Measurements from ENCODE around the gene TMEM273.

Gene TMEM273

DNA sequence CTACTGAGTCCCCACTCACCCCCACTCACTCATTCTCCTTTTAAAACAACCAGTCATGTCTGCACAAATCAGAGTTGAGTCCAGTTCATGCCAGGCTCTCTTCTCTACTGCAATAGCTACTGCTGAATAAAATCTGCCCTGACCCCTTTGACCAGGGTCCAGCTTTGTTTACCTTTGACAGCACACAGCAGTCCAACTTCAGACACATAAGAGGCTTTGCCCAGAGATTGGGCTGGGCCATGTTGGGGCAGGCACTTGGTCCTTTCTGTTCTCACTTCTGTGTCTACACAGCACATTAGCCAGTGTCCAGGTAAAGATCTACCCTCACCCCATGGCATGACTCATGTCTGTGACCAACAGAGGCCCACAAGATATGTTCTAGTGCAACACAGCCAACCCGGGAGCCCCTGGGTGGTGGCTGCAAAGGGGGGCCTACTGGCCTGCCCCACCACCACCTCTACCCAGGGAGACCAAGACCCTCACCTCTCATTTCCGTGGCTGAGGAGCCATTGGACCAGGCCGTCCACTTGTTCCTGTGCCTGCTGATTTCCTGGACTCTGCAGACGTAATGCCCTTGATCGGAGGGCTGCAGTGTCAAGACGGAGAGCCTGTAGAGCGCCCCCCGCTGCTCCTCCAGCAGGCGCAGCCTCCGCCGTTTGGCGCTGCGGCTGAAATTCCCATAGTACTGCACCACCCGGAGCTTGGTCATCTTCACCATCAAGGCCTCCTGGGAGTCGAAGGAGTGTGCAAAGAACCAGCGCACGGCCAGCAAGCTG lies 80.9 kb downstream of the TMEM273 start:
- peaks cover 0 to 2% of the 10 kb centered on the region in 2 donors for H3K9me3 Mint-ChIP-seq
- ATAC-seq (replicated peaks) (no peak), DNase-seq (no peak)
- H3K4me1 Mint-ChIP-seq (ENCODE audit: low read depth in 2 of 2): no peaks in the 10 kb centered on the region
- H3K36me3 Mint-ChIP-seq (ENCODE audit: insufficient read depth): no peaks in the 10 kb centered on the region
- no peak overlapping the region for H3K27ac Mint-ChIP-seq
- H3K27me3 Mint-ChIP-seq: peaks cover 11 to 18% of the 10 kb centered on the region in 2 donors
- H3K4me3 Mint-ChIP-seq: no peak overlapping the region

DNA sequence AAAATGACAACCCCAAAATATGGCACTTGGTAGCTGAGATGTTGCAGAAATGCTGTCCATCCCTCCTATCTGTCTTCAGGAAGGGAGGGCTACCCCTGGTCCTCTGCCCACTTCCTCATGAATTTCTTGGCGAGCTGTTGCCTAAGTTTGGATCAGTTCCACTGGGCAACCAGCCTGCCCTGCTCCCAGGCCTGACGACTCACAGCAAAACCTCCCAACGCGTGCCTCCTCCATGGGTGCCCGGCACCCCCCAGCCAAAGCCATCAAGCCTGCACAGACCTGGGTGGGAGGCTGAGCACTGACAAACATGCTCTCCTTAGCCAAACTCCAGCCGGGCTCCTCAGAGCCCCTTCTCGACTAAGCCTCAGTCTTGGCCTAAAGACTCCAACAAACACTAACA lies 81.7 kb downstream of the TMEM273 start:
- H3K27me3 Mint-ChIP-seq: peaks cover 11 to 18% of the 10 kb centered on the region in 2 donors
- no peaks in the 10 kb centered on the region for H3K4me1 Mint-ChIP-seq (ENCODE audit: low read depth in 2 of 2)
- H3K27ac Mint-ChIP-seq: no peak overlapping the region
- ATAC-seq (replicated peaks): no peak
- H3K9me3 Mint-ChIP-seq: peaks cover 0 to 2% of the 10 kb centered on the region in 2 donors
- H3K4me3 Mint-ChIP-seq: no peak overlapping the region
- DNase-seq: no peak
- H3K36me3 Mint-ChIP-seq (ENCODE audit: insufficient read depth): no peaks in the 10 kb centered on the region

DNA sequence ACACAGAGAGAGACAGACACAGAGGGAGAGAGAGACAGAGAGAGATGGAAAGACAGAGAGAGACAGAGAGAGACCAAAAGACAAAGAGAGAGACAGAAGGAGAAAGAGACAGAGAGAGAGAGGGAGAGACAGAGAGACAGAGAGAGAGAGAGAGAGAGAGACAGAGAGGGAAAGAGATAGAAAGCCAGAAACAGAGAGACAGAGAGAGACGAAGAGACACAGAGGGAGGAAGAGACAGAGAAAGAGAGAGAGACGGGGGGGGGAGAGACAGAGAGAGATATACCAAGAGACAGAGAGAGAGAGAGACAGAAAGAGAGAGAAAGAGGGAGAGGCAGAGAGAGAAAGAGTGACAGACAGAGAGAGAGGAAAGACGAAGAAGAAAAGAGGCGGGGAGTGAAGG lies 83.1 kb downstream of the TMEM273 start:
- no peaks in the 10 kb centered on the region for H3K4me1 Mint-ChIP-seq (ENCODE audit: low read depth in 2 of 2)
- no peak for ATAC-seq (replicated peaks)
- peaks cover 0 to 2% of the 10 kb centered on the region in 2 donors for H3K9me3 Mint-ChIP-seq
- no peak overlapping the region for H3K4me3 Mint-ChIP-seq
- H3K27ac Mint-ChIP-seq: no peak overlapping the region
- peaks cover 8 to 18% of the 10 kb centered on the region in 2 donors for H3K27me3 Mint-ChIP-seq
- no peak for DNase-seq
- no peaks in the 10 kb centered on the region for H3K36me3 Mint-ChIP-seq (ENCODE audit: insufficient read depth)
